ENCODE measurements around the gene C5orf15. TPM values are rescaled to one million over a fixed set of nuclear protein-coding genes. Genes with fewer than 3 reads are reported as not detected.

C5orf15 gene
- total RNA-seq, 2 donors from 2014 or later: 39.5 to 56.1 TPM

DNA sequence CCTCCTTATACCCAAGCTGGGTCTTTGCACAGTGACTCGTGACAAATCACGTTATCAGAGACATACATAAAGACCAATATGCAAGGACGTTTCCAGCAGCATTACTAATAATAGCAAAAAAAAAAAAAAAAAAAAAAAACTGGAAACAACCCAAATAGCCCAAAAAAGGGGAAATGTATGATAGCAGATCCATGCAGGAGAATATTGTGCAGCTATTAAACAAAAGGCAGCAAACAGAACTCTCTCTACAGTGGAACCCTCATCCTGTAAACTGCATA, 37.7 kb downstream of the C5orf15 start:
- DNase-seq (ENCODE audit: low spot score) (no peak), ATAC-seq (ENCODE audit: insufficient number of reproducible peaks, low FRiP score, low read depth) (no peak)
- peak overlapping the region; percentile 49 for H3K4me3 ChIP-seq
- no peaks in the 10 kb centered on the region for H3K9me3 ChIP-seq
- TF ChIP-seq, protein P1, sequence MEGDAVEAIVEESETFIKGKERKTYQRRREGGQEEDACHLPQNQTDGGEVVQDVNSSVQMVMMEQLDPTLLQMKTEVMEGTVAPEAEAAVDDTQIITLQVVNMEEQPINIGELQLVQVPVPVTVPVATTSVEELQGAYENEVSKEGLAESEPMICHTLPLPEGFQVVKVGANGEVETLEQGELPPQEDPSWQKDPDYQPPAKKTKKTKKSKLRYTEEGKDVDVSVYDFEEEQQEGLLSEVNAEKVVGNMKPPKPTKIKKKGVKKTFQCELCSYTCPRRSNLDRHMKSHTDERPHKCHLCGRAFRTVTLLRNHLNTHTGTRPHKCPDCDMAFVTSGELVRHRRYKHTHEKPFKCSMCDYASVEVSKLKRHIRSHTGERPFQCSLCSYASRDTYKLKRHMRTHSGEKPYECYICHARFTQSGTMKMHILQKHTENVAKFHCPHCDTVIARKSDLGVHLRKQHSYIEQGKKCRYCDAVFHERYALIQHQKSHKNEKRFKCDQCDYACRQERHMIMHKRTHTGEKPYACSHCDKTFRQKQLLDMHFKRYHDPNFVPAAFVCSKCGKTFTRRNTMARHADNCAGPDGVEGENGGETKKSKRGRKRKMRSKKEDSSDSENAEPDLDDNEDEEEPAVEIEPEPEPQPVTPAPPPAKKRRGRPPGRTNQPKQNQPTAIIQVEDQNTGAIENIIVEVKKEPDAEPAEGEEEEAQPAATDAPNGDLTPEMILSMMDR (IDR thresholded peaks at IDR 0.05): no peak
- H3K27me3 ChIP-seq (replicated peaks; ENCODE audit: insufficient read depth): no peaks in the 10 kb centered on the region
- H3K4me1 ChIP-seq (ENCODE audit: control insufficient read depth in 1 of 2, low read depth in 2 of 2): peaks cover 8 to 50% of the 10 kb centered on the region in 2 donors
- peak overlapping the region in 1 of 2 donors; percentile 34 for H3K27ac ChIP-seq
- H3K36me3 ChIP-seq: no peaks in the 10 kb centered on the region

DNA sequence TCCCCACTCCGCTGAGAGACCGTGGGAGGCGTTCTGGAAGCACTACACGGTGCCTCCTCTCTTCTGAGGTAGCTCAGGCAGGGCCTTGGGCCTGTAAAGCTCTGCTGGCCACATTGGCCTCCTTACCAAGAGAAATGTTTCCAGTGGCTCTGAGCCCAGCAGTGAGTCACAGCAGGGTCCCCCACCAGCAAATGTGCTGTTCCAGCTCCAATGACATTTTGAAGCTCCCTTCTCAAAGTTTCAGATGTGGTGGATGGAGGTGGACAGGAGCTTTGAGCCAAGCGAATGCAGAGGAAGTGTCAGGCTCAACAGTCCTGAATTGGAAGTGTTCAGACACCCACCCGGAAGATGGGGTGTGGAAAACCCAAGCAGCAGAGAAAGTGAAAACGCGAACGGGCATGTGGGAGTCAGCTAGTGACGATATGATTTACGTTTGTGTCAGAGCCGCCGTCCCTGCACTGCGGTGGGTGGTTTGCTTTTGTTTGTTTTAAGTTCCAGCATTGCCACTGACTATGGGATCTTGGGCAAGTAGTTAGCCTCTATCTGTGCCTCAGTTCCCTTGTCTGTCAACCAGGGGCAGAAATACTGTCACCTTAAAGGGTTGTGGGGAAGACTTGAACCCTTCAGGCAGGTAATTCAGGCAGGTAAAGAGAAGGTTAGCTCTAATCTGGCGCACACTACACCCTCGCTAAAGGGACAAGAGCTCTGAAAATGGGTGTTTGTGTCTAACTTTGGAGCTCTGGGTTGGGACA, 38.2 kb downstream of the C5orf15 start:
- TF ChIP-seq, protein P1 (IDR thresholded peaks at IDR 0.05): no peak
- H3K27ac ChIP-seq: peak overlapping the region; percentile 25 to 34
- ATAC-seq (ENCODE audit: insufficient number of reproducible peaks, low FRiP score, low read depth) (no peak), DNase-seq (ENCODE audit: low spot score) (peak; percentile 24)
- peaks cover 8 to 50% of the 10 kb centered on the region in 2 donors for H3K4me1 ChIP-seq (ENCODE audit: control insufficient read depth in 1 of 2, low read depth in 2 of 2)
- no peaks in the 10 kb centered on the region for H3K27me3 ChIP-seq (replicated peaks; ENCODE audit: insufficient read depth)
- no peaks in the 10 kb centered on the region for H3K9me3 ChIP-seq
- H3K36me3 ChIP-seq: no peaks in the 10 kb centered on the region
- peak overlapping the region; percentile 49 for H3K4me3 ChIP-seq

DNA sequence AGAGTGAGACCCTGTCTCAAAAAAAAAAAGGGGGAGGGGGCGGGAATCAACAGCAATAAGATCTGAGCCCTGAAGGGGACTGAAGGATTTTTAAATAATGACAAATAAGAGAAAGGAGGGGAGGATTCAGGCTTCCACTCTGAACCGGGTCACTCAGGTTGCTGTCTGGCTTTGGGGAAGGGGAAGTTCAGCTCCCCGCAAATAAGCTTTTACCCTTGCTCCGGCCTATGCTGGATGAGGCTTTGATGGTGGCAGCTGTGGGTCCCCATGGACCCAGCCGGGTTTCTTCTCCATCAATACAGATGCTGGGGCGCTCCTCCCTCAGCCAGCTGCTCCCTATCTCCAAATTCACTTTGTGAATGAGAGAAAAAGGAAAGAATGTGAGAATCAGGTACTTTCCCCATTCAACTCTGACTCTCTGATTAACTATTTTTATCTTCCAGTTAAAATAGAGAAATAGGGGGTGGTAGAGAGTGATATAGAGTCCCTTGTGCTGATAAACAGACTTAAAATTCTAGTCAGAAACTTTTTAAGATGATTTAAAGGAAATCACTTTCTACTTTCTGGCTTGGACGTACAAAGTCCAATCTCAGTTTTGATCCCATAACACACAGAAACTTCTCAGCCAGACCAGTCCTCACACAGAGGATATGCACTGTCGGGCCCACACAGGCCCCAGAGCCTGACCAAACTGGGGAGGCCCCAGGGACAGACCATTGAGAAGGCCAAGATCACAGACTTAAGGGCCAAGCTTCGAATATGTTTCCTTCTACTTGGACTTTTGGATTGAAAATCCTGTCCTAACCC, 39.6 kb downstream of the C5orf15 start:
- no peak overlapping the region for H3K27ac ChIP-seq

DNA sequence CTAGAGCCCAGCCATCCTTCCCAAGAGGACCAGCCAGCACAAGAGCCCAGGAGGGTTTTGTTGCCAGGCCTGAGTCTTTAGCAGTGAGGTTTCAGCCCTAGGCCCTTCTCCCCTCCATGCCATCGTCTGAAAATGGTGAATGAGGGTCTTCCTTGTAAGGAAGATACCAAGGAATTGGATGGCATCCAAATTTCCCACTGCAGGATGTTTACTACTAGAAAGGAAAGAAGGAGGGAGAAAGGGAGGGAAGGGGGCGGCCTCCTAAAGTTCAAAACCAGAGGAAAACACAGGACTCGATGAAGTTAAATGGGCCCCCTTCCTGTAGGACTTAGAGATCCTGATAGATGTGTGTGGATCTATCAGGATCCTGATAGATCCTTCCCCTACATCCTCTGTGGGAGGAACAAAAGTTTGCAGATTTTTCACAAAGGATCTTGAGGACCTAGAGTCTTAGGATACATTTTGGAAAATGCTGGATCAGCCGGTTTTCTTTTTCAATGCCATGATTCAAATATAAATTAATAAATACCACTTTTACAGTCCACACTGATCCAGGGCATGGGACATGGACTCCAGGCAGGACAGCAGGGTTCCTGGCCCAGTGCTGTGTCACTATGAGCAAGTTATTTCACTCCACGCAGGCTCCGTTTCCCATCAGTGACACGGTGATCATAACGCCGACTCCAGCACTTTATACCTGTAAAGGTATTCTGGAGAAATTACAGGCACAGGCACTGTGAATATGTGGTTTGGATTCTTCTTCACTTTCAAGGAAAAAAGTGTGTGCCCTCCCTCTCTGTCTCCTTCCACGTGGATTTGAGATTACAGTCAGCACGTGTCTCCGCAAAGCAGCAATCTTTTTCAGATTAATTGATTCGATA, 40.9 kb downstream of the C5orf15 start:
- H3K4me3 ChIP-seq: no peak overlapping the region
- H3K27ac ChIP-seq: no peak overlapping the region
- TF ChIP-seq, protein P1 (IDR thresholded peaks at IDR 0.05): no peak
- no peak for ATAC-seq (ENCODE audit: insufficient number of reproducible peaks, low FRiP score, low read depth)
- no peaks in the 10 kb centered on the region for H3K36me3 ChIP-seq
- H3K27me3 ChIP-seq (replicated peaks; ENCODE audit: insufficient read depth): no peaks in the 10 kb centered on the region
- no peak for DNase-seq (ENCODE audit: low spot score)
- no peaks in the 10 kb centered on the region for H3K9me3 ChIP-seq
- peaks cover 0 to 28% of the 10 kb centered on the region in 2 donors for H3K4me1 ChIP-seq (ENCODE audit: control insufficient read depth in 1 of 2, low read depth in 2 of 2)

More for the DNA sequence above, 39.6 kb downstream of the C5orf15 start:
- TF ChIP-seq, protein P1 (IDR thresholded peaks at IDR 0.05): no peak
- DNase-seq (ENCODE audit: low spot score) (no peak), ATAC-seq (ENCODE audit: insufficient number of reproducible peaks, low FRiP score, low read depth) (no peak)
- no peaks in the 10 kb centered on the region for H3K27me3 ChIP-seq (replicated peaks; ENCODE audit: insufficient read depth)
- no peaks in the 10 kb centered on the region for H3K9me3 ChIP-seq
- H3K4me3 ChIP-seq: no peak overlapping the region
- peaks cover 8 to 41% of the 10 kb centered on the region in 2 donors for H3K4me1 ChIP-seq (ENCODE audit: control insufficient read depth in 1 of 2, low read depth in 2 of 2)
- no peaks in the 10 kb centered on the region for H3K36me3 ChIP-seq

Data from thoracic aorta (tissue), 2 donors.